HG02642 (cell line): Measurements from ENCODE around the gene MKS1.
A peak's percentile ranks its signal among the peaks of the same experiment; 100 is the strongest.

ENCODE experiments used
- ATAC-seq: cut with Tn5 transposase; IDR thresholded peaks from one replicate; pipeline ENCODE4 v1.9.1; 2021; ENCODE audit warnings: mild to moderate bottlenecking; ENCODE audit not compliant: unreplicated experiment, poor library complexity

The MKS1 gene

DNA sequence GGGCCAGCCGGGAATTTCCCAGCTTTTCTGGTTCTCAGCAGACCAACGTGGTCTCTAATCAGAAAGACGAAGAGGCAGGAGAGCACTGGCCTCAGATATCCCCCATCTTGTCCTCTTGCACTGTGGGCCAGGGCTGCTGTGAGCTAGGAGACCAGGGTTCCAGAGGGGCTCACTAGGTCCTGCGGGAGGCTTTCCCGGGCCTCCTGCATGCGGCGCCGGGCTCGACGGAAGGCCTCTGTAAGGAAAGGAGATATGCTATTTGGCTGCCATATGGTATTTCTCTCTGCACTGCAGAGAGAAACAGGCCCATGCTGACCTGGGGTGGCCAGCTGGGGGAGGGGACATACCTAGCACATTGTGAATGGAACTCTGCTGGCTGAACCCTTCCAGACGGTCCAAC, 13.1 kb downstream of the MKS1 start:
- no peak for ATAC-seq

DNA sequence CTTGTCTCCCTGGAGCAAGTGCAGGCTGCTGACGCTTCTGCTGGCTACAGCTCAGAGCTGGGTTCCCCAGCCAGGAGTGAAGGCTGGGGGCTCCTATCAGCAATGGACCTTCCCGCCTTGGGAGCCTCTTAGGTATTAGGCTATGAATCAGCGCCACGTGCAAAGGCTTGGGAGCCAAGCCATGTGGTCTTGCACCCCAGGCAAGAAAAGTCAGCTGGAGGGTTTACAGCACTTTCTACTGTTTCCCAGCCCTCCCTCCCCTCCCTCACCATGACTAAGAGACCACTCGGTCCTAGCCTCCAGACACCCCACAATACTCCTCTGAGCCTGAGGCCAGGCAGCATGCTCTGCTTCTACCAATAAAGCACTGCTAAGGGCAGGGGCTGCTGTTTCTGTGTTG, 14.3 kb downstream of the MKS1 start:
- no peak for ATAC-seq

DNA sequence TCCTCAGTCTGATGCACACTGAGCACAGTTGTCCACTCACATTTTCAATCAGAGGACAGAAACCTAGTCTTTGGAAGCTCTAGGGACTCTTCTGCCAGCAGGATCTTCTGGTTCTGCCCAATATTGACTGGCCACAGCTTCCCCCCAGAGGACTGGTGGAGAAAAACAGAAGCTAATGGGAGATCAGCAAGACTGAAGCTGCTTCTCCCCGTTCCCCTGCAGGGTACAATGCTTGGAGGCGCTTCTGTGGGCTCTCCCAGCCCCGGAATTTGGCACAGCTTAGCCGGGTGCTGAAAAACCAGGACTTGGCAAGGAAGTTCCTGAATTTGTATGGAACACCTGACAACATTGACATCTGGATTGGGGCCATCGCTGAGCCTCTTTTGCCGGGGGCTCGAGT, 16.2 kb downstream of the MKS1 start:
- no peak for ATAC-seq

DNA sequence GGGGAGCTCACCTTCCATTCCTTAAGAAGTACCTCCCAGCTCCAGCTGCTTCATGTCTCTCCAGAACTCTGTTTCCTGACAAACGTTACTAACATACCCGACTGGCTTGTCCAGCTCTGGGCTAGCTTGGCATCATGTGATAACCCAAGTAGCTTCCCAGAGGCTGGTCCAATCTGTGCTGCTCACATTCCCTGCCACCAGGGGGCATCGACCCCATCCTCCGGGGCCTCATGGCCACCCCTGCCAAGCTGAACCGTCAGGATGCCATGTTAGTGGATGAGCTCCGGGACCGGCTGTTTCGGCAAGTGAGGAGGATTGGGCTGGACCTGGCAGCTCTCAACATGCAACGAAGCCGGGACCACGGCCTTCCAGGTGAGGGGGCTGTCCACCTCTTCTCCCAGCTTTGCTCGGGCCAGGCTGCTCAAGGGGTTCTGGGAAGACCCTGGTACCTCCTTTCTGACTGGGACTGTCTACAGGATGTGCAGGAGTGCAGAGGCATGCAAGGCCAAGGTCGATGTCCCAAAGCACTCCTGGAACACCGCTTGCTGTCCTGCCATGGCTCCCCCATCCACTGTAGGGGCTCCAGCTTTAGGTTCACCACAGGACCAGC, 18.9 kb downstream of the MKS1 start:
- peak; percentile 50 for ATAC-seq

DNA sequence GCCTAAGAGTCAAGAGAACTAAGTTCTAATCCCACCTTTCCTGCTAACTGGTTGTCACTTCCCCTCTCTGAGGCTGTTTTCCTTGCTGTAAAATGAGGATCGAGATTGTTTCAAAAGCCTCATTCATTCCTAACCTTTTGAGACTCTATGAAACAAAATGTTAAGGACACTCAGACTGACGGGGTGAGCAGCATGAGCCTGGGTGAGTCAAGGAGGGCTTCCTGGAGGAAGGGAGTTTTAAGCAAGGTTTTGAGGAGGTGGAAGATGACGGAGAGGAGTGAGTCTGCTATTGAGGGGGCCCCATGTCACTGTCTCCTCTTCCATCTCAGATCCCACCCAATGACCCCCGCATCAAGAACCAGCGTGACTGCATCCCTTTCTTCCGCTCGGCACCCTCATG, 22.4 kb downstream of the MKS1 start:
- no peak for ATAC-seq

DNA sequence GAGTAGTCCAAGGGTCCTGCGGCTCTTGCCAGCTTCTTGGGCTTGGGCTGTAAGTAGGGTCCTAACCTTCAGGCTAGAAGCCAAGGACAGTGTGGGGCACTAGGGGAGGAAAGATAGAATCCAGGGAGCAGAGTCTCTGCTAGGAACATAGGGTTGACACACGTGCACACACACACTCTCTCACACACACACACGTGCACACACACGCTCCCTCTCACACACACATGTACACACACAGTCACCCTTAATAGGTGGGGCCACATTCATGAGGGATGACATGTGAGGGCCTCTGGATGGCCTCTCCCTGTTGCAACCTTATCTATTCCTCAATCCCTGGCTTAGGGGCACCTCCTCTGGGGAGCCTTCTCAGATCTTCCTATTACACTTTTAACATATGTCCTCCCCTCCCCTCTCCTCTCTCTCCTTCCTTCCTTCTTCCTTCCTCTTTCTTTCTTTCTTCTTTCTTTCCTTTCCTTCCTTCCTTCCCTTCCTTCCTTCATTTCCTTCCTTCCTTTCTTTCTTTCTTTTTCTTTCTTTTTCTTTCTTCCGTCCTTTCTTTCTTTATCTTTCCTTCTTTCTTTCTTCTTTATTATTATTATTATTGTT, 23.4 kb downstream of the MKS1 start:
- no peak for ATAC-seq

DNA sequence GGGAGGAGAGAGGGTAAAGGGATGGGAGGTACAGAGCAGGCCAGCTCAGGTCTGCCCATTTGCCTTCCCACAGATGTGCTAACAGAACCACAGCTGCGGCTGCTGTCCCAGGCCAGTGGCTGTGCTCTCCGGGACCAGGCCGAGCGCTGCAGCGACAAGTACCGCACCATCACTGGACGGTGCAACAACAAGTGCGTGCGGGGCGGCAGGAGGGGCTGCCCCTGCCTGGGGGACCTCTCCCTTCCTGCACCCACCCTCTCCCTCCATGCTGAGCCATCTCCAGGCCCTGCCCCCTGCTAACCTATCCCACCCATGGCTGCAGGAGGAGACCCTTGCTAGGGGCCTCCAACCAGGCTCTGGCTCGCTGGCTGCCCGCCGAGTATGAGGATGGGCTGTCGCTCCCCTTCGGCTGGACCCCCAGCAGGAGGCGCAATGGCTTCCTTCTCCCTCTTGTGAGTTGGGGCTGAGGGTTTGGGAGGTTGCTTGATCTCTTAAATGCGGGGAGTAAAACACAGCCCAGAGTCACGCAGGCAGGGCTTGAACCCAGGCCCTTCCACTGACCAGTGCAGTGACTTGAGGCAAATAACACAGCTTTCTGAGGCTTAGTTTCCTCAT, 25.3 kb downstream of the MKS1 start:
- no peak for ATAC-seq

DNA sequence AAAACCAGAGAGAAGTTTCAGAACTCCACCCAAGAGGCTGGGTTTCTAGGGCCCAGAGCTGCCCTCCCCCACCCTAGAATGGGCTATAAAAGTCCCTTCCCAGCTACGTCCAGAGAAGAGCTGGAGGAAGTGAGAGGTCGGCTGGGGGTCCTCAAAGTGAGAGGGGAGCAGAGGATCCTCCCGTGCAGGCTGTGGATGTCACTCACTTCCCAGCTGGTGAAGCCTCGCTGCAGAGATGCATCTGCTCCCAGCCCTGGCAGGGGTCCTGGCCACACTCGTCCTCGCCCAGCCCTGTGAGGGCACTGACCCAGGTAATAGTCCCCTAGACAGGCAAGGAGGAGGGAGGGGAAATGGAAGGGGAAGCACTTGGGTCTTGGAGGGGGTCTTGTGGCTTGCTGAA, 26.4 kb downstream of the MKS1 start, which contains the start of gene EPX:
TSS of gene EPX (plus strand) at position 115 of the 400 bp plus-strand sequence. CDS start at position 236, 121 bp downstream.
- no peak for ATAC-seq

DNA sequence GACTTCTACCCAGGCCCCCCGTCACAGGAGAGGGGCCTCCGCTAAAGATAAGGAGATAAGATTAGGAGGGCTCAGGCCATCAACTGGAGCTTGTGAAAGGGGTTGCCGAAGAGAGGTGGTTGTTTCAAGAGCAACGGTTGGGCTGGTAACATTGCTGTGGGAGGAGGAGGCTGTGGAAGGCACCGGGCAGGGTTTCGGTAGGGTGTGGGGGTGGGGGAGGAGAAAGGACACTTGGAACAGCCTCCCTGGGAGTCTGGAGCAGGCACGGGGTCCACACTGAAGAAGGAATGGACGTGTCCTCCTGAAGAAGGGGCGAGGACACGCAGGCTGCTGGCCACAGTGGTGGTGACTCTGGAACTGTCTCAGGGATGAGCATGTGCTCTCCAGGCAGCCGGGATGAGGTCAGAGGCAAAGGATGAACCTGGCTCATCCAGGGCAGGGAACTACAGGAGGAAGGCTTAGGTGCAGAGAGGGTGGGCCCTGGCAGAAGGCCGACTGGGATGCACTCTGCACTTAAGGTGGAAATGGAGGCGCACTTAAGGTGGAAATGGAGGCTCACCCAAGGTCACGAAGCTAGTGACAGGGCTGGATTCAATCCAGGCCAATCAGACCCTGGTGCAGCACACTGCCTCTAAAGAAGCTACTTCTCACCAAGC, 27.7 kb downstream of the MKS1 start:
- no peak for ATAC-seq

DNA sequence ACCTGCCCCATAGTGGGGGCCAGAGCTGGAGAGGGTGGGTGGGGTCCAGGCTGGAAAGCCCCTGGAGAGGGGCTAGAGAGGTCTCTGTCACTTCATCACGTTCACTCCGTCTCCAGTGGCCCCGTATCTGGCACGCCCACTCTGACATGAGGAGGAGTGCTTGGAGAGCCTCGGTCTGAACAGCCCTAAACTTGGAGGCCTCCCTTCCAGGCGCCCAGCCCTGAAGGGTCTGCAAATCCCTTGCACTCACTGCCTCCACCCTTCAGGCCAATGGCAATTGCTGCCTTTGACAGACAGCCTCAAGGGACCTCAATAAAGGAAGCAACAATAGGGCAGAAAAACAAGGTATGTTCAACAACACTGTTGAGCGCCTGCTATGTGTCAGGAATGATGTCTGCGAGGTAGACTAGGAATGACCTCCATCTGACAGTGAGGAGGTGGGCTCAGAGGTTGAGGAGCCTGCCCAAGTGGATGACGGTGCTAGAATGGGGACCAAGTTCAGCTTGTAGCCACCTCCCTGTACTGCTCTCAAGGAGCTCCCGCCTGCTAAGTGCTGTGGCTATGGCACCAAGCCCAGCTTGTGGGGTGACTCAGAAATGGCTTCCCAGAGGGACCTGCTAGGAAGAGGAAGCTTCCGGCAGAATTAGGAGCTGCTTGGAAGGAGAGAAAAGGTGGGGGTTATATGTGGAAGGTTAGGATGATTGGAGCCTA, 29.5 kb downstream of the MKS1 start:
- no peak for ATAC-seq

DNA sequence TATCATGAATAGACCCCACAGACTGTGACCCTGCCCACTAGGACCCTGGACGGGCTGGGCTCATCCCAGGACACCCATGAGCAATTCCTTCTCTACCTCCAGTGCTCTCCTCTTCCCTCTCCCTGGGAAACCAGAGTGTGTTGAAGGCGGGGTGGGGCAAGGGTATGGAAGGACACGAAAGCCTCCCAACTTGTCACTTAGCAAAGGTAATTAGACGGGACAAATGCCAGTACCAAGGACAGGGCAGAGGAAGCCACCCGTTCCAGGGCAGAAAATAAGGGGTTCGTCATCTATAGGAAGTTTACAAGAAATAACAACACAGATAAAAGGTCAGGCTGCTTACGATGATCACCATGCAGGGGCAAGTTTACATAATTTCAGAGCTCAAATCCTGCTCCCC, 31.4 kb downstream of the MKS1 start:
- ATAC-seq, result no peak

DNA sequence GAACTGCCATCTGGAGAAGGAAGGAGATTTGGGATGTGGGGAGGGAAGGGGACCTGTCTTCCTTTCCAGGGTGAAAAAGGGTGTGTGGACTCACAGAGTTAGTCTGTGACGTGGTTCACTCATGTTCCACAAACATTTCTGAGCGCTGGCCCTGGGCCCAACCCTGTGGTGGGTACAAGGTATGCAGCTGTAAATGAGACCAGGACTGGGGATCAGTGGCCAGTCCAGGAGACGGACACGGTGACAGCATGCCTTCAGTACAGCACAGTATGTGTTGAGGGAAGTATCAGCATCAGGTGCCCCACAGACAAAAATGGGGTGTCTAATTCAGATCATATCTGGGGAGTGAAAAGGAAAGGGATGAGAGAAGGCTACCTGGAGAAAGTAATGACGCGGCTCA, 32.0 kb downstream of the MKS1 start:
- ATAC-seq, result no peak

DNA sequence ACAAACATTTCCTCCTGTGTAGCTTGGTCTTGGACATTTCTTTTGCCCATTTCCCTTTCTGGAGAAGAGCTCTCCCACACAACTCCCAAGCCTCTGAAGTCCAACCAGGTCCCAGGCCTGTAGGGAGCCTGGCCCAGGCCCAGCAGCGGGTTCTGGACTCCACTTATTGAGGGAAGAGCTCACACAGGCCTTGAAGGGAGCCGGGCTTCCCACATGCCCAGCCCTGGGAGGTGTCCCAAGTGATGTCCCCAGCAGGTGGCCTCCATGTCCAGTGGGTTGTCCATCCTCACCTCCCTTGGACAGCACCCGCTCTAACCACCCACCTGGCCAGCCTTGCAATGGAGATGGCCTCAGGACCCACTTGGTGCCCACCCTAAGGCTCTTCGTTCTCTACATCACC, 32.5 kb downstream of the MKS1 start:
- no peak for ATAC-seq

DNA sequence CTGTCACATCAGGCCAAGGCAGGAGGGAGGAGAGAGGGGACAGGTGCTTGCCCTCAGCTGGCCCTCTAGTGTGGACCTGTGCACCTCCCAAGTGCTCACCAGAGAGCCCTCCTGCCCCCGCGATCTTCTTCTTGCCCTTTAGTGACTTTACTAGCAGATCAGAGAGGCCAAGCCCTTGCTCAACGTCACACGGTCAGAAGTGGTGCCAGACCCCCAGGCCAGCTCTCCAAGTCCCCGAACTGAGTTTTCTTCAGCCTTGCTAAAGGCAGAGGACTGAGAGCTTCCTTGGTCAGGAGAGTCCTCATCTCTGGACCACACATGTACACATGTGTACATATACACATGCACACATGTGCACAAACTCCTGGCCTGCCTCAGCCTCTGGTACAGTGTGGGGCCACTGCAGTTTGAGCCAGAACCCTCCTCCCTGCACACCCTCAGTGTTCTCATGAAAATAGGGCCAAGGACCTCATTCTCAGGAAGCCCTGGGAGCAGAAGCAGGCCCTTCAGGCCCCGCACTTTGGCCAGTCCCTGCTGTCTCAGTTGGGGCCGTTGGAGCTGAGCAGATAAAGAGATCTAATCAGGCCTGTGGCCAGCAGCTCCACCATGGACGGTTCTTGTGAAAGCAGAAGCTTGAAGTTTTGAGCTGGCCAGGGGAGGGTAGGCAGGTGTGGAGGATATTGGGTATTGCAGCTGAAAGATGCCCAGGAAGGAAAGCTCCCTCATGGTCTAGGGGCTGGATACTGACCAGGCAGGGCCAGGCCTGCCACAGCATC, 33.9 kb downstream of the MKS1 start:
- no peak for ATAC-seq

DNA sequence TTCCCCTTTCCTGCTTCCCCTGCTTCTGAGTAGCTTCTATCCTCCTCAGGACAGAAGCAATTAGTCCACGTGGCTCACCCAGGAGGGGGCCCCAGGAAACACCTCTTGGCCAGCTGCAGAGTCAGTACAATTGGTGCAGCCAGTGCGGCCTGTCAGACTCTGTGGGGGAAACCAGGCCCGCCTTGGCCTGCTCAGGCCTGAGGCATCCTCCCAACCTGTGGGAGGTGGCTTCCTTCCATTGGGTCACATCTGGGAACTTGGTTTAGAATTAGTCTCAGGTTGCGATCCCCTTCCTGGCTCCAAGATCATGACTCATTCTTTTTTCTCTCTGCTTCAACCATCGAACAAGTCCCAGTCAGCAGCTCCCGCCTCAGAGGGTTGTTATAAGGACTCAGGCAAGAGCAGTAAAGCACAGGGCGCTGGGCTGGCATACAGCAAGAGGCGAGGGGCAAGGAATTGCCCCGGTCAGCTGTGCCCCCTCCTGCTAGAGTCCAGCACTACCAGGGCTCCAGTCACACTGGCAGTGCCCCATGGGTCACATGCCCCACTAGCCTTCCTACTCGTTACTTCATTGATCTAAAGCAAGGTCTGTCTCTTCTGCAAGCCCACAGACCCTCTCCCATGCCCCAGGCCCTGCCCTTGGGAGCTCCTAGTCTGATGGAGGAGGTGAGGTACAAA, 34.6 kb downstream of the MKS1 start:
- no peak for ATAC-seq

DNA sequence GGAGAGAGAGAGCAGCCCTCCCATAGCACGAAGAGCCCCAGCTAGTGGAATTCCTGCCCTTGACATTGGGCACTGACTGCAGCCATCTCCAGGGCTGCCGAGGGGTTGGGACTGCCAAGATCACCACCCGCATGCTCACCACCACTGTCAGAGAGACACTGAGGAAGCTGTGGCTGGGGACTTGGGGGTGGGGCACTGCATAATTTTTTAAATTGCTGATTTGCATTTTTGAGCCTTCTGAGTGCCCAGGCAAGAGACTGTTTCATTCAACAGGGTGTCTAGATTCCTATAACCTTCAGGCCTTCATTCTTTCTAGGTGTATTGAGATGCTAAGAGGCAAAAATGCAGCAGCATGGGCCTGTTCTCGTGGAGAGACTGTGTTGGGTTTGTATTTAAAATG, 35.5 kb downstream of the MKS1 start:
- ATAC-seq, result no peak

DNA sequence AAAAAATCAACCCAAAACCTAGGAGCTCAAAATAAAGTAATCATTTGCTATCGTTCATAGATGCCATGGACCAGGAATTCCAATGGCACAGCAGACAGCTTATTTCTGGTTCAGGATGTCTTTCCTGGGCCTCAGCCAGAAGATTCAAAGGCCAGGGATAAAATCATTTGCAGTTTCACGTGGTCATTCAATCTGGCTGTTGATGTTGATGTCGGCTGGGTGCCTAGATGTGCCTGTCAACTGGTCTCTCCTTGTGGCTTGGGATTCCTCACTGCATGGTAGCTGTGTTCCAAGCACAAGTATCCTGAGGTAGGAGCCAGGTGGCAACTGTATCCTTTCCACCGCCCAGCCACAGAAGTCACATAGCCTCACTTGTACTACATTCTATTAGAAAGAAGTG, 37.3 kb downstream of the MKS1 start:
- no peak for ATAC-seq

DNA sequence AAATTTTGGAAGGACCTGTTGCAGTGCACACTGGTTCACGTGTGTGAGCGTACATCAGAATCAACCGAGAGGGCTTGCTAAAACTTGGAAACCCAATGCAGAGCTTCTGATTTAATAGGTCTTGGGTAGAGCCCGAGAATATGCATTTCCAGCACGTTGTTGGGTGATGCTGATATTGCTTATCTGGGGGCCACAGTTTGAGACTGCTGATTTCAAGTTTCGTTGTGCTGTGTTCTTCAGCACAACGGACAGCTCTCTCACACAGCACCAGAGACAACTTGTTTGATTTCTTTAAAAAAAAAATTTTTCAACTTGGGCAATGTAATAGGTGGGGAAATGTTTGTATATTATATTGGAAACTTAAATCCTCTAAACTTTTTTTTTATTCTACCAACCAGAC, 42.9 kb downstream of the MKS1 start:
- no peak for ATAC-seq

DNA sequence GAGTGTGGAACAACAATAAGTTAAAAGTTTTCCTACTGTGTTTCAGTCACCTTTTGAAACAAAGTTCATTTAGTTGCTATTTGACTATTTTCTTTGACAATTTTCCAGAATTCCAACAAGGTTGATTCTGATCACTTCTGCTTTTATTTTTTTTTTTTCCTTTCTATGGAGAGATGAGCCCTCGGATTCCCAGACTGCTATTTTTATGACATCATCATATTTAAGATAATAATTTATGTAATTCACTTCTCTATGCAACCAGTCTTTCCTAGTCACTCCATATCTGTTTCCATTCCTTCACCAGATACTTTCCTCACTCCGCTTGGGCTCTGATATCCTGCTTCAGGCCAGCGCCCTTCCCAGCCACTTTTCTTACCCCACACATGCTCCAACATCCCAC, 44.2 kb downstream of the MKS1 start:
- no peak for ATAC-seq
